Neural progenitor cell (in vitro differentiated cells): ENCODE measurements around the gene CAB39L. TPM values are rescaled to one million over a fixed set of nuclear protein-coding genes. Genes with fewer than 3 reads are reported as not detected.
A peak's percentile ranks its signal among the peaks of the same experiment; 100 is the strongest.

Experiments used
- DNase-seq: peaks from one replicate; pipeline ENCODE4 v3.0.0-alpha.2; 2016; ENCODE audit warnings: low spot score
- H2AFZ ChIP-seq: fragments of 200-600 bp; sonication (generic); replicated peaks from 2 replicates; pipeline ENCODE4 v1.6.1; 2016; ENCODE audit warnings: antibody characterized with exemption
- H3F3A ChIP-seq: fragments of 200-600 bp; sonication (generic); 2 replicates; pipeline ENCODE4 v1.6.1; 2016; ENCODE audit warnings: antibody characterized with exemption, low read depth
- H3K27ac ChIP-seq: fragments of 200-600 bp; sonication (generic); 2 replicates; pipeline ENCODE4 v1.5.1; 2016; ENCODE audit warnings: mild to moderate bottlenecking
- H3K27me3 ChIP-seq: fragments of 200-600 bp; sonication (generic); 2 replicates; pipeline ENCODE4 v1.6.1; 2016; ENCODE audit warnings: mild to moderate bottlenecking, moderate library complexity
- H3K36me3 ChIP-seq: fragments of 200-600 bp; sonication (generic); 2 replicates; pipeline ENCODE4 v1.5.1; 2016
- H3K4me1 ChIP-seq: fragments of 200-600 bp; sonication (generic); 2 replicates; pipeline ENCODE4 v1.6.1; 2016; ENCODE audit warnings: mixed run types
- H3K4me2 ChIP-seq: fragments of 200-600 bp; sonication (generic); 2 replicates; pipeline ENCODE4 v1.6.1; 2016
- H3K4me3 ChIP-seq: fragments of 200-600 bp; sonication (generic); 2 replicates; pipeline ENCODE4 v1.5.1; 2016
- H3K79me2 ChIP-seq: fragments of 200-600 bp; sonication (generic); 2 replicates; pipeline ENCODE4 v1.6.1; 2016; ENCODE audit warnings: low read depth
- H3K9ac ChIP-seq: fragments of 200-600 bp; sonication (generic); 2 replicates; pipeline ENCODE4 v1.6.1; 2016
- H3K9me3 ChIP-seq: fragments of 200-600 bp; sonication (generic); 2 replicates; pipeline ENCODE4 v1.5.1; 2016; ENCODE audit warnings: low read depth
- H4K20me1 ChIP-seq: fragments of 200-600 bp; sonication (generic); 2 replicates; pipeline ENCODE4 v1.6.1; 2016; ENCODE audit warnings: low read depth
- H3K27ac Mint-ChIP-seq: 3 replicates; pipeline ENCODE4 v1.8.0; 2021; ENCODE audit warnings: mixed read lengths
- H3K27me3 Mint-ChIP-seq: 2 replicates; pipeline ENCODE4 v1.8.0; 2022; ENCODE audit warnings: low read depth, mild to moderate bottlenecking, inconsistent platforms, moderate library complexity, mixed read lengths; ENCODE audit not compliant: insufficient read depth
- H3K36me3 Mint-ChIP-seq: 3 replicates; pipeline ENCODE4 v1.8.0; 2021; ENCODE audit warnings: mixed read lengths
- H3K4me1 Mint-ChIP-seq: 3 replicates; pipeline ENCODE4 v1.8.0; 2021; ENCODE audit warnings: mixed read lengths
- H3K4me3 Mint-ChIP-seq: 3 replicates; pipeline ENCODE4 v1.8.0; 2021; ENCODE audit warnings: mild to moderate bottlenecking, moderate library complexity, mixed read lengths
- H3K9me3 Mint-ChIP-seq: 3 replicates; pipeline ENCODE4 v1.8.0; 2020; ENCODE audit warnings: mixed read lengths
- CTCF ChIP-seq: fragments of 200-600 bp; sonication (generic); IDR thresholded peaks from 2 replicates; pipeline ENCODE4 v1.5.1; 2017; ENCODE audit warnings: antibody characterized with exemption, mild to moderate bottlenecking
- EZH2 ChIP-seq: fragments of 200-600 bp; sonication (generic); IDR thresholded peaks from 2 replicates; pipeline ENCODE4 v1.6.1; 2017; ENCODE audit warnings: antibody characterized with exemption, mild to moderate bottlenecking, moderate library complexity
- EZH2phosphoT487 ChIP-seq: fragments of 200-600 bp; sonication (generic); IDR thresholded peaks from 2 replicates; pipeline ENCODE4 v1.6.1; 2017; ENCODE audit warnings: antibody characterized with exemption
- total RNA-seq: library from RNA; depleted of rRNA; stranded (reverse); fragments of >200 nt; gene quantifications from 2 replicates; pipeline ENCODE4 v1.2.3, GENCODE V29; 2015; ENCODE audit warnings: low replicate concordance

CAB39L gene
- total RNA-seq, 1 donor from 2014 or later: 18.1 TPM

GRCh38 chr13:49314344-49314882, 129.5 kb downstream of the CAB39L start:
- Mint-ChIP-seq H3K4me1 (peaks cover 10% of the 10 kb centered on the region), H3K36me3 (no peaks in the 10 kb centered on the region), H3K27ac (peak overlapping the region; percentile 50), H3K9me3 (no peaks in the 10 kb centered on the region), H3K4me3 (no peak overlapping the region), H3K27me3 (peaks cover 4% of the 10 kb centered on the region)
- no peaks in the 10 kb centered on the region for H3K79me2 ChIP-seq
- H3K36me3 ChIP-seq: no peaks in the 10 kb centered on the region
- no peaks in the 10 kb centered on the region for H3F3A ChIP-seq
- no peak overlapping the region for H3K27ac ChIP-seq
- TF ChIP-seq CTCF: no peak
- no peak for TF ChIP-seq EZH2
- no peak for TF ChIP-seq EZH2phosphoT487
- H3K4me3 ChIP-seq: no peak overlapping the region
- no peak overlapping the region for H3K4me2 ChIP-seq
- no peak overlapping the region for H3K9ac ChIP-seq
- no peaks in the 10 kb centered on the region for H3K27me3 ChIP-seq
- no peaks in the 10 kb centered on the region for H3K4me1 ChIP-seq
- H4K20me1 ChIP-seq: no peaks in the 10 kb centered on the region
- H2AFZ ChIP-seq: no peak overlapping the region
- H3K9me3 ChIP-seq: no peaks in the 10 kb centered on the region
- no peak for DNase-seq

GRCh38 chr13:49311816-49312215, 132.0 kb downstream of the CAB39L start:
- TF ChIP-seq EZH2 (no peak), CTCF (no peak), EZH2phosphoT487 (no peak)
- Histone ChIP-seq H3K4me1 (no peaks in the 10 kb centered on the region), H3K79me2 (no peaks in the 10 kb centered on the region), H3K9me3 (no peaks in the 10 kb centered on the region), H3K27ac (no peak overlapping the region), H3K36me3 (no peaks in the 10 kb centered on the region), H3K9ac (no peak overlapping the region), H4K20me1 (no peaks in the 10 kb centered on the region), H3K4me3 (no peak overlapping the region), H3F3A (no peaks in the 10 kb centered on the region), H3K27me3 (no peaks in the 10 kb centered on the region), H2AFZ (no peak overlapping the region), H3K4me2 (no peak overlapping the region)
- H3K4me1 Mint-ChIP-seq: peaks cover 10% of the 10 kb centered on the region
- DNase-seq: no peak
- H3K4me3 Mint-ChIP-seq: no peak overlapping the region
- no peaks in the 10 kb centered on the region for H3K9me3 Mint-ChIP-seq
- no peaks in the 10 kb centered on the region for H3K27me3 Mint-ChIP-seq
- no peak overlapping the region for H3K27ac Mint-ChIP-seq
- H3K36me3 Mint-ChIP-seq: no peaks in the 10 kb centered on the region

GRCh38 chr13:49310251-49310650, 133.6 kb downstream of the CAB39L start:
- Mint-ChIP-seq H3K9me3 (no peaks in the 10 kb centered on the region), H3K4me1 (peaks cover 10% of the 10 kb centered on the region), H3K4me3 (no peak overlapping the region), H3K36me3 (no peaks in the 10 kb centered on the region), H3K27me3 (no peaks in the 10 kb centered on the region), H3K27ac (no peak overlapping the region)
- H3K9ac ChIP-seq: no peak overlapping the region
- H3K9me3 ChIP-seq: no peaks in the 10 kb centered on the region
- H3K79me2 ChIP-seq: no peaks in the 10 kb centered on the region
- no peak for DNase-seq
- H3K27ac ChIP-seq: no peak overlapping the region
- H3K4me2 ChIP-seq: no peak overlapping the region
- H2AFZ ChIP-seq: no peak overlapping the region
- H4K20me1 ChIP-seq: no peaks in the 10 kb centered on the region
- H3K36me3 ChIP-seq: no peaks in the 10 kb centered on the region
- H3F3A ChIP-seq: no peaks in the 10 kb centered on the region
- H3K4me1 ChIP-seq: no peaks in the 10 kb centered on the region
- TF ChIP-seq EZH2phosphoT487 (no peak), CTCF (no peak), EZH2 (no peak)
- no peaks in the 10 kb centered on the region for H3K27me3 ChIP-seq
- no peak overlapping the region for H3K4me3 ChIP-seq
